KMS-11 (cell line): Measurements from ENCODE around the gene FAM168B.

Experiments used
- H2AFZ ChIP-seq: fragments of 200-600 bp; sonication (generic); 2 replicates; pipeline ENCODE4 v1.6.1; 2016; ENCODE audit warnings: antibody characterized with exemption, mixed run types, low read depth
- H3K27ac ChIP-seq: fragments of 200-600 bp; sonication (generic); 2 replicates; pipeline ENCODE4 v1.6.1; 2016; ENCODE audit warnings: mild to moderate bottlenecking, mixed run types
- H3K27me3 ChIP-seq: fragments of 200-600 bp; sonication (generic); 2 replicates; pipeline ENCODE4 v1.6.1; 2017; ENCODE audit warnings: mild to moderate bottlenecking, low read depth, mixed run types, moderate library complexity; ENCODE audit not compliant: insufficient read depth
- H3K36me3 ChIP-seq: fragments of 200-600 bp; sonication (generic); 2 replicates; pipeline ENCODE4 v1.6.1; 2017; ENCODE audit warnings: mild to moderate bottlenecking, mixed run types; ENCODE audit not compliant: insufficient read depth
- H3K4me1 ChIP-seq: fragments of 200-600 bp; sonication (generic); 2 replicates; pipeline ENCODE4 v1.6.1; 2016; ENCODE audit warnings: mild to moderate bottlenecking, low read depth, mixed run types; ENCODE audit not compliant: poor library complexity, severe bottlenecking
- H3K4me2 ChIP-seq: fragments of 200-600 bp; sonication (generic); 2 replicates; pipeline ENCODE4 v1.7.0; 2016; ENCODE audit warnings: mild to moderate bottlenecking, mixed run types
- H3K4me3 ChIP-seq: fragments of 200-600 bp; sonication (generic); IDR thresholded peaks from 2 replicates; pipeline ENCODE4 v1.6.1; 2017; ENCODE audit warnings: low read depth, low read length, mixed read lengths; ENCODE audit not compliant: insufficient read depth
- H3K79me2 ChIP-seq: fragments of 200-600 bp; sonication (generic); 2 replicates; pipeline ENCODE4 v1.6.1; 2016; ENCODE audit warnings: low read depth, mixed run types; ENCODE audit not compliant: insufficient read depth
- H3K9ac ChIP-seq: fragments of 200-600 bp; sonication (generic); 2 replicates; pipeline ENCODE4 v1.6.1; 2016; ENCODE audit warnings: mild to moderate bottlenecking, mixed run types
- H4K20me1 ChIP-seq: fragments of 200-600 bp; sonication (generic); 2 replicates; pipeline ENCODE4 v1.6.1; 2016; ENCODE audit warnings: mild to moderate bottlenecking, mixed run types; ENCODE audit not compliant: insufficient read depth
- TF ChIP-seq, protein P1 (sequence below): fragments of 200-600 bp; sonication (generic); conservative IDR thresholded peaks from 2 replicates; pipeline ENCODE4 v1.6.1; 2017; ENCODE audit warnings: low read depth, mild to moderate bottlenecking, antibody characterized with exemption, low read length, moderate library complexity, mixed read lengths

The FAM168B gene

DNA sequence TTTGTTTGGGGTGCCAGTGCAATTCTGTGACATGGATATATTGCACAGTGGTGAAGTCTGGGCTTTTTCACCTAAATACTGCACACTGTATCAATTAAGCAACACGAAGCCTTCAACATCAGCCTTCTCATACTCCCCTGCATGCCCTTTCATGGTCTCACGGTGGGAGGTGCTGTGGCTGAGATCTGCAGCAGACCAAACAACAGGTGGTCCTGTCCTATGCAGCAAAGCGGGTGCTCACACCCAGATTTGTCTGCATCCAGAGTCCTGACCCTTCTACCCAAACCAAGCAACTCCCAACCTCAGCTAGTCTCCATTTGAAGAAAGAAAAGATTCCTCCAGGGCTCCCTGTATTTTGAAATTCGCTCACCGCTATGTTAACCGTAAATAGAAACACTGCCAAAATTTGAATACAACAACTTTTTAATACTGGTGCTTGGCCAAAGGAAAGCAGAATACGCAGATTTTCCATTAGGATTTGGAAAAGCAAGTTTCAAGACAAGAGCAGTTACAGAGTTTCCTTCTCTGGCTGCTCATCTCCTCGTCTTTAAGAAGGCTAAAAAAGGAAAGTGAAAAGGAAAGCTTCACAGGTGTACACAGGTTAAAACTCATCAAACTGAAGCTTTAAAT is 34.9 kb downstream of the FAM168B start:
- H4K20me1 ChIP-seq = 0 out of 2 replicates have a peak, but pooled peaks cover 3% of the 10 kb centered on the region
- H3K9ac ChIP-seq = no peak overlapping the region
- no peaks in the 10 kb centered on the region for H3K36me3 ChIP-seq
- H3K4me3 ChIP-seq = no peak overlapping the region
- TF ChIP-seq, protein P1, sequence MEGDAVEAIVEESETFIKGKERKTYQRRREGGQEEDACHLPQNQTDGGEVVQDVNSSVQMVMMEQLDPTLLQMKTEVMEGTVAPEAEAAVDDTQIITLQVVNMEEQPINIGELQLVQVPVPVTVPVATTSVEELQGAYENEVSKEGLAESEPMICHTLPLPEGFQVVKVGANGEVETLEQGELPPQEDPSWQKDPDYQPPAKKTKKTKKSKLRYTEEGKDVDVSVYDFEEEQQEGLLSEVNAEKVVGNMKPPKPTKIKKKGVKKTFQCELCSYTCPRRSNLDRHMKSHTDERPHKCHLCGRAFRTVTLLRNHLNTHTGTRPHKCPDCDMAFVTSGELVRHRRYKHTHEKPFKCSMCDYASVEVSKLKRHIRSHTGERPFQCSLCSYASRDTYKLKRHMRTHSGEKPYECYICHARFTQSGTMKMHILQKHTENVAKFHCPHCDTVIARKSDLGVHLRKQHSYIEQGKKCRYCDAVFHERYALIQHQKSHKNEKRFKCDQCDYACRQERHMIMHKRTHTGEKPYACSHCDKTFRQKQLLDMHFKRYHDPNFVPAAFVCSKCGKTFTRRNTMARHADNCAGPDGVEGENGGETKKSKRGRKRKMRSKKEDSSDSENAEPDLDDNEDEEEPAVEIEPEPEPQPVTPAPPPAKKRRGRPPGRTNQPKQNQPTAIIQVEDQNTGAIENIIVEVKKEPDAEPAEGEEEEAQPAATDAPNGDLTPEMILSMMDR = no peak
- no peak overlapping the region for H3K4me2 ChIP-seq
- H3K27me3 ChIP-seq = no peaks in the 10 kb centered on the region
- H2AFZ ChIP-seq = no peak overlapping the region
- H3K27ac ChIP-seq = no peak overlapping the region
- H3K79me2 ChIP-seq = peaks cover 49% of the 10 kb centered on the region
- H3K4me1 ChIP-seq = no peaks in the 10 kb centered on the region

DNA sequence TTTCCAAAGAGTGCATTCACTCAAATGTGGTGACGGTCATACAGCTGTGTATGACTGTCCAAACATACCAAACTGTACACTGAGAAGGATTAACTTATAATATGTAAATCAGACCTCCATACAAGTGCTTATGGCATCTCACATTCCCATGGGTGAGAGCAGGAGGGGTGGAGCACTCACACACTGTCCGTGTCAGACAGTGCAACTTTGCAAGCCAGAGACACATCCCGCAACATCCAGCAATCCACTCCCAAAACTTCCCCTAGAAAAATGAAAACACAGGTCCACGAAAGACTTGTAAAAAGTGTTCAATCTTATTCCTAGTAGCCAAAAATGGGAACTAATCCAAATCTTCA is 36.4 kb downstream of the FAM168B start:
- Histone ChIP-seq H3K36me3 (no peaks in the 10 kb centered on the region), H4K20me1 (no peaks in the 10 kb centered on the region), H3K27me3 (no peaks in the 10 kb centered on the region), H2AFZ (no peak overlapping the region), H3K4me2 (no peak overlapping the region), H3K4me1 (no peaks in the 10 kb centered on the region), H3K79me2 (peaks cover 40% of the 10 kb centered on the region), H3K9ac (no peak overlapping the region), H3K27ac (no peak overlapping the region), H3K4me3 (no peak overlapping the region)
- TF ChIP-seq, protein P1 = no peak

DNA sequence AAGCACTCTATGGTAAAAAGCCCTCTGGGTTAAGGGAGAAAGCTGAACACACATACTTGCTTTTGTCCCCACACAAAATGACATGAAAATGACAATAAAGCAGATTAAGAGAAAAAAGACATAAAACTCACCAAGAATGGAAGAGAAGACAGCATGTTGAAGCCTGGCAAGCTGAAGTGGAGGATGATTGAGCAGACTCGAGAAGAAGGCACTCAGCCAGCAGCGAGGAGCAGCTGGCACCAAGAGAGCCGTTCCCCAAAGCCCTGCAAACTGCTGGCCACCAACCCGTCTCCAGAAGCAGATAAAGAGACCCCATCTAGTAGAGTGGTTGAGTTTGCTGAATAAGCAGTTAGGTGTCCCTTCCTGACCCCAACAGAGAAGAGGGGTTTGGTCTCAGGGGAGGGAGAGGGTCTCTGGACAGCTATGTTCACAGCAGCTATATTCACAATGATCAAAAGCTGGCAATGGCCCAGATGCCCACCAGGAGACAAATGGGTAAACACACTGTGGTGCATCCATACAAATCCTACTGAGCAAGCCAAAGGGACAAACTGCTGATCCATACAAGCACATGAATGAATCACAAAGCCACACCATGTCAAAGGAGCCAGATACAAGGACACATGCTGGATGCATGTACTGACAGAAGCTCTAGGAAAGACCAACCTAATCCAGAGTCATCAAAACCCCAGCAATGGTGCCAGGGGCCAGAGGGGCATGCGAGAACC is 36.9 kb downstream of the FAM168B start:
- no peaks in the 10 kb centered on the region for H3K27me3 ChIP-seq
- H3K27ac ChIP-seq = no peak overlapping the region
- H4K20me1 ChIP-seq = no peaks in the 10 kb centered on the region
- no peak overlapping the region for H3K4me2 ChIP-seq
- peaks cover 34% of the 10 kb centered on the region for H3K79me2 ChIP-seq
- H3K4me1 ChIP-seq = no peaks in the 10 kb centered on the region
- TF ChIP-seq, protein P1 = no peak
- no peaks in the 10 kb centered on the region for H3K36me3 ChIP-seq
- no peak overlapping the region for H3K9ac ChIP-seq
- H2AFZ ChIP-seq = no peak overlapping the region
- H3K4me3 ChIP-seq = no peak overlapping the region

DNA sequence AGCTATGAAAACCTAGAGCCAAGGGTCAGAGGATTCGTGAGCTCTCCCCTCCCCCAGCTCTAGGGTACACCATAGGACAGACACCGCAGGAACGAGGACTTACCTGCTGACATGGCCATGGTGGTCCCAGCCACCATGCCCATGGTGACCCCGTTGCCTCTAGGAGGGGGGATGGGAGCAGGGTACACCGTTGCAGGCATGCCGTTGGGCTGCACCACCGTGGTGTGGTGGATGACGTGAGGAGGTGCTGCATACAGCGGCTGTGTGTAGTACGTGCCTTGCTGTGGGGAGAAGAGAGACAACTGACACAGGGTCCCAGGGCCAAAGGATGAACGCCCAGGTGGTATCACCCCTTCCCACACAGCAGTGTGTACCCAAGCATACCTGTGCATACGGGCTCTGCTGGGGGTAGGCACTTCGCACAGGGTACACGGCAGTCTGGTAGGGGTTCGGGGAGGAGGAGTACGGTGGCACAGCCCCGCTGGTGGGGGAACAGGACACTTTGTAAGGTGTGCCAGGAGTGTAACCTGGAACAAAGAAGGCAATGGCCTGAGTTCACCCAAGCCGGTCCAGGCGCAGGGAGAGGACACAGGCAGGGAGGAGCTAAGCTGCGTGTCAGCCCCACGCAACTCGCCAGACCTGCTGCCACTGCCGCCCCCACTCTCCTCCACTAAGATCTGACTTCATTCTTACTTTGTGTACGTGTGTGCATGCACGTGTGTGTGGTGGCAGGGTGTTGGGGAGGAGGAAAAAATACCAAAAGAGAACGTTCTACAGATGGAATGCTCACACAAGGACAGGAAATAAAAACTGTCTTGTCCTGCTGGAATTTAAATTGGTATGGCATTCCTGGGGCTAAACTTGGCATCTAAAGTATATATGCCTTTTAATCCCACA is 37.8 kb downstream of the FAM168B start:
- Histone ChIP-seq H2AFZ (no peak overlapping the region), H3K4me3 (no peak overlapping the region), H3K27ac (no peak overlapping the region), H3K4me1 (no peaks in the 10 kb centered on the region), H4K20me1 (no peaks in the 10 kb centered on the region), H3K27me3 (no peaks in the 10 kb centered on the region), H3K4me2 (no peak overlapping the region), H3K79me2 (peaks cover 31% of the 10 kb centered on the region; the same call in 1 of the 2 replicates), H3K36me3 (no peaks in the 10 kb centered on the region), H3K9ac (no peak overlapping the region)
- TF ChIP-seq, protein P1 = no peak
